B cell (primary cell): ENCODE data around the gene BUB1B. TPM values are rescaled to one million over a fixed set of nuclear protein-coding genes. Genes with fewer than 3 reads are reported as not detected.

Source experiments
- ATAC-seq: fragments of 200-7000 bp; cut with Tn5 transposase; one replicate; pipeline ENCODE4 v1.10.0; 2021; ENCODE audit warnings: low read depth, mild to moderate bottlenecking, moderate number of reproducible peaks, moderate library complexity
- CTCF ChIA-PET: fragments of 350-600 bp; sonication (Branson Sonifier 250); formaldehyde crosslinking; loops from one replicate; lab custom pipeline; 2021; ENCODE audit warnings: antibody characterized with exemption, inconsistent platforms; lab: Charles Lee
- POLR2A ChIA-PET: fragments of 350-600 bp; sonication (Branson Sonifier 250); formaldehyde crosslinking; loops from one replicate; lab custom pipeline; 2021; ENCODE audit warnings: antibody characterized with exemption; lab: Charles Lee
- DNase-seq: peaks from one replicate; pipeline ENCODE4 v3.0.0; 2013
- H2AFZ ChIP-seq: 2 replicates; pipeline ENCODE4 v1.6.1; 2012; ENCODE audit warnings: mild to moderate bottlenecking, low read depth, low read length; ENCODE audit not compliant: insufficient read depth, poor library complexity, severe bottlenecking
- H3K27ac ChIP-seq, 2 donors: 1 replicate in 1 of 2; 2 replicates in 1 of 2; pipeline ENCODE4 v1.5.1; 2012 to 2013; ENCODE audit warnings: low read length in 2 of 2, mild to moderate bottlenecking in 2 of 2, moderate library complexity in 1 of 2
- H3K27me3 ChIP-seq, 4 experiments: fragments of 200-600 bp in 1 of 4; sonication (generic) in 1 of 4; replicated peaks in 1 of 4; 1 replicate in 2 of 4; 2 replicates in 2 of 4; pipeline versions ENCODE4 v1.6.1 to v1.7.0; 2013 to 2016; ENCODE audit warnings: low read length in 3 of 4, mild to moderate bottlenecking in 2 of 4, mixed read lengths in 1 of 4, moderate library complexity in 1 of 4; ENCODE audit not compliant: insufficient read depth in 4 of 4, control insufficient read depth in 3 of 4; ENCODE audit errors: control extremely low read depth in 1 of 4
- H3K36me3 ChIP-seq, 2 experiments: replicated peaks in 1 of 2; 1 replicate in 1 of 2; 2 replicates in 1 of 2; pipeline versions ENCODE4 v1.6.1 to v1.7.1; 2013; ENCODE audit warnings: low read length in 1 of 2; ENCODE audit not compliant: insufficient read depth in 2 of 2, control insufficient read depth in 1 of 2; ENCODE audit errors: control extremely low read depth in 1 of 2, extremely low read depth in 1 of 2
- H3K4me1 ChIP-seq, 2 donors: fragments of 200-600 bp in 1 of 2; sonication (generic) in 1 of 2; 1 replicate in 1 of 2; 2 replicates in 1 of 2; pipeline versions ENCODE4 v1.5.1 to v1.6.1; 2013 to 2017; ENCODE audit warnings: low read length in 2 of 2; ENCODE audit not compliant: control insufficient read depth in 2 of 2, insufficient read depth in 2 of 2
- H3K4me2 ChIP-seq: replicated peaks from 2 replicates; pipeline ENCODE3; 2012; ENCODE audit warnings: mild to moderate bottlenecking, low read depth, low read length; ENCODE audit not compliant: poor library complexity, severe bottlenecking
- H3K4me3 ChIP-seq, 5 experiments: fragments of 200-600 bp in 1 of 5; sonication (generic) in 1 of 5; 1 replicate in 3 of 5; 2 replicates in 2 of 5; pipeline versions ENCODE4 v1.5.1 to v1.7.0; 2011 to 2016; ENCODE audit warnings: low read length in 4 of 5, mild to moderate bottlenecking in 4 of 5, low read depth in 2 of 5, control low read depth in 1 of 5, moderate library complexity in 1 of 5; ENCODE audit not compliant: insufficient read depth in 1 of 5; ENCODE audit errors: control extremely low read depth in 1 of 5, extremely low read depth in 1 of 5
- H3K79me2 ChIP-seq: fragments of 200-600 bp; sonication (generic); one replicate; pipeline ENCODE4 v1.6.0; 2016; ENCODE audit warnings: low read length; ENCODE audit not compliant: control insufficient read depth, insufficient read depth
- H3K9ac ChIP-seq: fragments of 200-600 bp; sonication (generic); 2 replicates; pipeline ENCODE4 v1.6.1; 2017; ENCODE audit warnings: mild to moderate bottlenecking, low read length, moderate library complexity
- H3K9me3 ChIP-seq, 3 donors: one replicate each; pipeline versions ENCODE4 v1.6.1 to v1.7.1; 2013; ENCODE audit warnings: low read length in 2 of 3; ENCODE audit not compliant: control insufficient read depth in 2 of 3, insufficient read depth in 1 of 3; ENCODE audit errors: control extremely low read depth in 1 of 3
- H4K20me1 ChIP-seq: 2 replicates; pipeline ENCODE4 v1.6.0; 2012; ENCODE audit warnings: mild to moderate bottlenecking, low read length; ENCODE audit not compliant: insufficient read depth, control insufficient read depth, poor library complexity, severe bottlenecking
- H3K27ac Mint-ChIP-seq: one replicate; pipeline ENCODE4 v1.8.0; 2021; ENCODE audit warnings: mixed read lengths
- H3K27me3 Mint-ChIP-seq: one replicate; pipeline ENCODE4 v1.8.0; 2021; ENCODE audit warnings: mixed read lengths
- H3K4me1 Mint-ChIP-seq: one replicate; pipeline ENCODE4 v1.8.0; 2021; ENCODE audit warnings: mixed read lengths
- H3K4me3 Mint-ChIP-seq: one replicate; pipeline ENCODE4 v1.8.0; 2021; ENCODE audit warnings: mixed read lengths
- H3K9me3 Mint-ChIP-seq: one replicate; pipeline ENCODE4 v1.8.0; 2022; ENCODE audit warnings: mixed read lengths; ENCODE audit not compliant: insufficient read depth
- CTCF ChIP-seq: fragments of 200-600 bp; IDR thresholded peaks from one replicate; pipeline ENCODE4 v1.8.0; 2022; ENCODE audit warnings: antibody characterized with exemption, mild to moderate bottlenecking
- EZH2 ChIP-seq: IDR thresholded peaks from 2 replicates; pipeline ENCODE4 v1.6.1; 2012; ENCODE audit warnings: borderline replicate concordance, low read depth, mild to moderate bottlenecking, moderate library complexity, low read length; ENCODE audit not compliant: insufficient read depth, poor library complexity, severe bottlenecking
- WGBS: methylation state at CpG from one replicate; pipeline ENCODE4 v1.1.5; 2013; ENCODE audit warnings: missing lambda C conversion rate; ENCODE audit not compliant: insufficient coverage; 5-methylcytosine and 5-hydroxymethylcytosine counted together
- intact Hi-C: fragments of 100-400 bp; cut with micrococcal nuclease; formaldehyde crosslinking; loops from one replicate; pipeline ENCODE4 v1.10.0; 2022
- polyA plus RNA-seq: library from polyadenylated mRNA; depleted of rRNA; stranded (reverse); fragments of >200 nt; gene quantifications from 2 replicates; pipeline ENCODE4 v1.2.3, GENCODE V29; 2012
- total RNA-seq, 2 donors: library from RNA; stranded (reverse); fragments of 120-200 nt in 1 of 2; gene quantifications; 1 replicate in 1 of 2; 2 replicates in 1 of 2; pipeline versions ENCODE4 v1.2.3 to v1.2.4, GENCODE V29; 2013 to 2022

The BUB1B gene
- total and polyA plus RNA-seq, 2 donors (not counting 1 experiment from before 2014, with no cell fraction given) = 0.70 to 4.4 TPM

GRCh38 chr15:40111888-40112287 is 49.0 kb upstream of the BUB1B start:
- ATAC-seq (no peak), DNase-seq (no peak)
- Histone ChIP-seq H3K79me2 (peaks cover 13% of the 10 kb centered on the region), H3K27me3 (no peaks in the 10 kb centered on the region), H3K9me3 (no peaks in the 10 kb centered on the region), H3K27ac (no peak overlapping the region), H3K4me2 (no peak overlapping the region), H4K20me1 (no peaks in the 10 kb centered on the region), H3K36me3 (no peaks in the 10 kb centered on the region), H3K9ac (no peak overlapping the region), H2AFZ (no peak overlapping the region), H3K4me1 (peaks cover 41 to 51% of the 10 kb centered on the region in 2 donors), H3K4me3 (no peak overlapping the region)
- Mint-ChIP-seq H3K27me3 (no peaks in the 10 kb centered on the region), H3K27ac (no peak overlapping the region), H3K4me3 (no peak overlapping the region), H3K9me3 (no peaks in the 10 kb centered on the region), H3K4me1 (peaks cover 50% of the 10 kb centered on the region)
- 90% methylated on average over 2 of the region's 2 CpGs for WGBS
- CTCF ChIA-PET = interaction anchor here (0.6 to 33.4 kb wide), 6 partner anchors 20 to 167 kb away, joined by 3 to 934 read pairs (median 4); partner anchors contain the start of gene SRP14
- TF ChIP-seq EZH2 (no peak), CTCF (no peak)
- intact Hi-C loops = no loop called here
- POLR2A ChIA-PET = interaction anchor here (0.9 kb wide), 1 partner anchor 19 kb away, joined by 3 read pairs; no protein-coding TSS in a partner anchor

GRCh38 chr15:40112789-40113188 is 48.1 kb upstream of the BUB1B start:
- Histone ChIP-seq H3K79me2 (peaks cover 11% of the 10 kb centered on the region), H3K9ac (no peak overlapping the region), H3K4me3 (no peak overlapping the region), H3K4me1 (peaks cover 32 to 42% of the 10 kb centered on the region in 2 donors), H3K9me3 (no peaks in the 10 kb centered on the region), H2AFZ (no peak overlapping the region), H3K4me2 (no peak overlapping the region), H3K36me3 (no peaks in the 10 kb centered on the region), H3K27me3 (no peaks in the 10 kb centered on the region), H4K20me1 (no peaks in the 10 kb centered on the region), H3K27ac (no peak overlapping the region)
- no peak for DNase-seq
- 92% methylated on average over 18 of the region's 24 CpGs for WGBS
- Mint-ChIP-seq H3K27me3 (no peaks in the 10 kb centered on the region), H3K4me1 (peaks cover 43% of the 10 kb centered on the region), H3K4me3 (no peak overlapping the region), H3K27ac (peak overlapping the region; percentile 2), H3K9me3 (no peaks in the 10 kb centered on the region)
- intact Hi-C loops = no loop called here
- ChIA-PET POLR2A (interaction anchor here (0.7 to 0.8 kb wide), 2 partner anchors 11 to 73 kb away, joined by 3 to 5 read pairs; no protein-coding TSS in a partner anchor), CTCF (interaction anchor here (1.0 to 33.4 kb wide), 5 partner anchors 8 to 70 kb away, joined by 3 to 934 read pairs (median 19); partner anchors contain the start of gene SRP14)
- TF ChIP-seq EZH2 = no peak
- TF ChIP-seq CTCF = no peak
- ATAC-seq = no peak
